Hepatic stellate cell (primary cell): Measurements from ENCODE around the gene HNRNPH1.
A peak's percentile ranks its signal among the peaks of the same experiment; 100 is the strongest.

Experiments
- DNase-seq: peaks from one replicate; pipeline ENCODE4 v3.0.0; 2011; ENCODE audit warnings: low spot score

HNRNPH1 gene

DNA sequence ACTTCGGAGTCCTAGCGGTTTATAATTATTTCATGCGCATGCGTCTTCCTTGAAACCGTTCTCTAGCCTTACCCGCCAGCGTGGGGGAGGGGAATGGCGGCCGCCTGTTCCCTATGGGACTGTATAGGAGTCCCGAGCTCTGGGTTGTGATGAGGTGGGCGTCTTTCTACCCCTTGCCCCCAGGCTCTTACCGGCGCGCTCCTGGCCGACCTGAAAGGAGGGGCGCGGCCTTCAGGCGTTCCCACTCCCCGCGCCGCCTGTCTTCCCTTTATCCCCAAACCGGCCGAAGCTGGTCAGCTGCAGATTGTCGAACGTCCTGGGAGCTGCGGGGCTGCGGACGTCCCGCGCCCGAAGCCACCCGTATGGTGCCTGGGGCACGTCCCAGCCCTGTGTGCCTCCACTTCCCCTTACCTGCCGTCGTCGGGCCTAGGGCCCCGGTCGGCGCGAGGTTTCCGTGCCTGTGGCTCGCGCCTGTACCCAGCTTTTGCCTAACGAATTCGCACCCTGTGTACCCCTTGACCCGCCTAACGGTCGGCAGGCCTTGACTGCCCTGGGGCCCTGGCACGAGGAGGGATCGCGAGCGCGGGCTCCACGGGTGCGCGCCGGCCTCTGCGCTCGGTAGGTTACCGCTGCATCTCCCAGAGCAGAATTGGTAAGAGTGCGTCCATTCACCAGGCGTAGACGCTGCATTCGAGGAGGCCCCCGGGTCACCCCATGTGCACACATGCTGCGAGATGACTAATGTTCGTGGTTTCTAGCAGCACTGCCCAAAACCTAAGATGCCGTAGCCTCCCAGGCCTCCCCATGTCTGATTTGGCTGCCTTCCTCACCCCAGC, 653 bp upstream of the HNRNPH1 start:
- DNase-seq: peak; percentile 93

GRCh38 chr5:179621551-179622214, 1.8 kb downstream of the HNRNPH1 start:
- DNase-seq: no peak

GRCh38 chr5:179620703-179621350, 2.6 kb downstream of the HNRNPH1 start:
- no peak for DNase-seq

- no peak for DNase-seq
These were observed 3.2 kb downstream of the HNRNPH1 start for GRCh38 chr5:179620293-179620692.

- no peak for DNase-seq
These were observed 3.7 kb downstream of the HNRNPH1 start for GRCh38 chr5:179619776-179620175.

DNA sequence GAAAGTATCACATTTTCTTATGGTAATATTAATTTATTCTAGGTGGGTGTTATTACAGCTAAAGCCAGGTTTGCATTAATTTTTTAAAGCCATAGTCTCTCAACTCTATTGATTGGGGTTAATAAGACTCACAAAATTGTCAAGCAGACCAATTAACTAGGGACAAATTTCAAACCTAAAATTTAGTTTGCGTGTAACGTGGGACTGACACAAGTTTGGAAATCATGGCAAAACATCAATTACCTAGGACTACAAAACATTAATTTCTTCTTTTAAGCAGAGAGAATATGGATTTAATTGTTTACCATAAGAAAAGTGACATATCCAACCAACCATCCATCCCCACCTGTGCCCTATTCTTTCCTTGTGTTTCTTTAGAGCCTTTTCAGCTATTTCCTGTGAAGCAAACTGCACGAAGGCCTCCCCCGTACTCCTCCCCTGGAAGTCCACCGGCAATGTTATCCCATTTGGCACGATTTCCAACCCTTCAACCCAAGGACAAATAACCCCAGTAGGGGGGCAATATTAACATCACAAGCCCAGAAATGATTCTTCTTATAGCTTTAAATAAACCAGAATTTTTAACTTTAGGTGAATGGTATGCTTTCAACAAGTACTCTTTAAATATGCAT, 4.4 kb downstream of the HNRNPH1 start:
- no peak for DNase-seq

DNA sequence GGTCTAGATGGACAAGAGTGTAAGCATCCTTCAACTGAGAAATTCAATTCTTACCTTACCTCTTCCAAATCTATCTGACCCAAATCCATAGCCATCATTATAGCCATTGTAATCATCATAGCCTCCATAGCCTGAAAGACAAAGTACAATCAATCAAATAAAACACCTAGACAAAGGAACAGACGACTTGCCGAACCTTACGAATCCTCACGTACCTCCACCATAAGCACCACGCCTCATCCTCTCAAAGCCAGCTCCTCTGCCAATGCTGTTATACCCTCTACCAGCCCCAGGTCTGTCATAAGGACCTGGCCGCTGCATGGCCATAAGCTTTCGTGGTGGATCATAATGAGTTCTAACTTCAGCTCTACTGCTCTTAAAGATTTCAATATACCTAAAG, 5.5 kb downstream of the HNRNPH1 start:
- DNase-seq: no peak

GRCh38 chr5:179616002-179616594, 7.4 kb downstream of the HNRNPH1 start:
- no peak for DNase-seq

GRCh38 chr5:179615203-179615602, 8.3 kb downstream of the HNRNPH1 start:
- no peak for DNase-seq

- DNase-seq: no peak
These were observed 8.7 kb downstream of the HNRNPH1 start for GRCh38 chr5:179614745-179615144.

- no peak for DNase-seq
These were observed 9.9 kb downstream of the HNRNPH1 start for GRCh38 chr5:179613460-179614071.

- DNase-seq: no peak
These were observed 10.7 kb downstream of the HNRNPH1 start for GRCh38 chr5:179612577-179613459.

- DNase-seq: no peak
These were observed 12.6 kb downstream of the HNRNPH1 start for GRCh38 chr5:179610903-179611265.

- no peak for DNase-seq
These were observed 13.2 kb downstream of the HNRNPH1 start for GRCh38 chr5:179610109-179610902.

- no peak for DNase-seq
These were observed 13.7 kb downstream of the HNRNPH1 start for GRCh38 chr5:179609834-179610108.

DNA sequence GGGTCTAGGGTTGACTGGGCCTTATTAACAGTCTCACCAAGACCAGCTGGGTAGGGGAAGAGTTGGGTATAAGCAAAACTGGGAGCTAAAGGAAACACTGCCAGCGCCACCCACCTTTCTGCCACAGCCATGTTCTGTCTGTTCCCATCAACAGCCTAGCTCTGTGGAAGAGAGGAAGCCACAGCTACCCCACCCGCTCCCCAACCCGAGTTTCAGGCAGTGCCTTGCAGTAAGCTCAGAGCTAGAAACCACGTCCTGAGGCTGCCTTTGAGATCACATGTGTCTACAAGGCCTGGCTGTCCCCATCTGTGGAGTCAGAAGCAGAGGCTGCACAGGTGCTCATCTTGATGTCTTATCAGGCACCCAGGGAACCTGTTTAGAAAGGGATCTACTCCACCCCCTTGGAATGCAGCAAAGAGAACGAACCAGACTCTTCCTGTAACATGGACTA, 15.3 kb downstream of the HNRNPH1 start:
- no peak for DNase-seq

DNA sequence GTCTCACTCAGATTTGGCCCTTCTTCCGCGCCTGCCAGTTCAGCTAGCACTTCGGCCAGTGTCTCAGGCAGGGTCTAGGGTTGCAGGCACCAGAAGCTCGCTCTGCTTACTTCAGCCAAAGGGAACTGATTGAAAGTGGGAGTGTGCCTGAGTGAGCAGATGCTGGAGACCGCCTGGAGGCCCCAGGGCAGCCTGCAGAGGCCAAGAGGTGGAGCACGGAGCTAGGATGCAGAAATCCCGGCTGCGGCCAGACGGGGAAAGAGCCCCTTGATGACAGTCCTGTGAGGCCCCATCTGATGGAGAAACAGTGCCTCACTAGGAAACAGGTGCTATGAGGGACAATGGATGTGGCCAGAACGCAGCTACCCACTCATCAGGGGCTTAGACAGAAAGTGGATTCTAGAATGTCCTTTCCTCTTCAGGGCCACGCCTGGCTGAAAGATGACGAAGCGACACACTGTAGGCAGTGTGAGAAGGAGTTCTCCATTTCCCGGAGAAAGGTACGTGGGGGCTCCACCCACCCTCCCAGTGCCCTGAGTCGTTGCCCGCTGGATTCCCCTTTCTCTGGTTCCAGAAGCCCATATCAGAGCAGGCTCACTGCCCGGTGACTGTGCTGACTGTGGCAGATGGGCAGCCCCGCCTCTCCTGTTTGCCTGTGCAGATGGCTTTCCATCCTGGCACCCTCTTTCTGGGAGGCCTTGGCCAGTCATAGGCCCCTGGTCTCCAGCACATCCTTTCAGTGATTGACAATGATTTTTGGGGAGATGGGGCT, 16.1 kb downstream of the HNRNPH1 start:
- no peak for DNase-seq

GRCh38 chr5:179606910-179607159, 16.6 kb downstream of the HNRNPH1 start:
- DNase-seq: no peak

- DNase-seq: no peak
These were observed 17.2 kb downstream of the HNRNPH1 start for GRCh38 chr5:179606071-179606909.
